Activated CD4-positive, alpha-beta T cell treated with anti-CD3 and anti-CD28 coated beads for 48 hours (primary cell): ENCODE results near the gene VAV2.
"Not testable (repeated sequence)": the region's sequence is repeated elsewhere in the genome, so short reads cannot be mapped to it uniquely, and the experiment has no call there.

Experiments
- DNase-seq: peaks from one replicate; pipeline ENCODE4 v3.0.0-alpha.2; 2020

The VAV2 gene

GRCh38 chr9:133760713-133761290 lies 231.3 kb downstream of the VAV2 start:
- no peak for DNase-seq

DNA sequence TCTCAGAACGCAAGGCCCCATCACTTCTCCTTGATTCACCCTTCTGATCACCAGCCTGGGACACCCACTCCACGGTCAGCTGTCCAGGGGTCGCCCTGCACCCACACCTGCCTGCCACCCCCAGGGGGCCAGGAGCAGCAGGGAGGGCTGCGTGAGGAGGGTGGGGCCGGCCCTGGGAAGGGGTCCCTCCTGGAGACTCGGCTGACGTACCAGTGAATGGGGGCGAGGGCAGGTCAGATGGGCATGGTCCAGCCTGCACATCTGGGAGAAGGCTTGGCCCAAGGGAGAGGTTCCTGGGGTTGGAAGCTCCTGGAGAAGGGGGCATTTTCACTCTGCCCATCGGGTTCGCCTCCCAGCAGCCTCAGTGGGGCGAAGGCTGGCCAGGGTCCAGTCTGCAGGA lies 232.2 kb downstream of the VAV2 start:
- no peak for DNase-seq

DNA sequence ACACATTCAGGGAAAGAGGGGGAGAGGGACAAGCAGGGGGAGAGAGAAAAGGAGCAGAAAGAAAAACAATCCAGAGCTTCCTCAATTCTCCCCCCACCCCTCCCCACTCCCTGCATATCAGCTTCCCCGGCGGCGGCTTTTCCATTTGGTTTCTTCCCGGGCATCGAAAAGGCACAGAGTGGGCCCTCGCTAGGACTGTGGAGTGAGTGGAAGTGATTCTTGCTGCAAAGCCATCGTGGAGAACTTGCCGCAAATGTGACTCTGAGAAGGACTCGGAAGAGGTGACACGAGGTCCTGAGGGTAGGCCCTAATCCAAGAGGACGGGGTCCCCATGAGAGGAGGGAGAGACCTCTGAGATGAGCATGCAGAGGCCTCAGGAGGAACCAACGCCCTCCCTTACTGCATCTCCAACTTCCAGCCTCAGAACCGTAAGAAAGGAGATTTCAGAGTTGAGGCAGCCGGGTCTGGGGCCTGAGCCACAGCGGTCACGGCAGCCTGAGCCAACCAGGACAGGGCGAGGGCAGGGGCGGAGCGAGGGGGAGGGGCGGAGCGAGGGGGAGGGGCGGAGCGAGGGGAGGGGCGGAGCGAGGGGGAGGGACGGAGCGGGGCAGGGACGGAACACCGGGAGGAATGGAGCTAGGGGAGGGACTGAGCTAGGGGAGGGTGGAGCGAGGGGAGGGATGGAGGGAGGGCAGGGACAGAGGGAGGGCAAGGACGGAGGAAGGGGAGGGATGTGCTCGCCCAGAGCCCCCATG lies 232.8 kb downstream of the VAV2 start:
- DNase-seq: no peak

GRCh38 chr9:133758228-133758627 lies 233.9 kb downstream of the VAV2 start:
- DNase-seq: no peak

DNA sequence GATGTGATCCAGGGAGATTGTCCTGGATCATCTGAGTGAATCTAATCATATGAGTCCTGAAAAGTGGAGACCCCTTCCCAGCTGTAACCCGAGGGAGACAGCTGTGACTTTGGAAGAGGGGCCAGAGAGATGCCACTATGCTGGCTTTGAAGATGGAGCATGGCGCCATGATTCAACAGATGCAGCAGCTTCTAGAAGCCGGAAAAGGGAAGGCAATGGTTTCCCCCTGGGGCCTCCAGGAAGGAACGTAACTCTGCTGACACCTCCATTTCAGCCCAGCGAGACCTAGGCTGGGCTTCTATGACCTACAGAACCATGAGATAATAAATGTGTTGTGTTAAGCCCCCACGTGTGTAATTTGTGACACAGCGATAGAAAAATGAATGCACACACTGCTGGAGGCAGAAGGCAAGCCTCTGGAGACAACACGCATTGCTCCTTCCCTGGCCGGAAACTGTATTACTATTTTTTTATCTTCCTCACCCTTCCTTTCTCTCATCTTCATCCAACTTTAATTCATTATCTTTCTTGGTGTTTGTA lies 237.4 kb downstream of the VAV2 start:
- DNase-seq: no peak

DNA sequence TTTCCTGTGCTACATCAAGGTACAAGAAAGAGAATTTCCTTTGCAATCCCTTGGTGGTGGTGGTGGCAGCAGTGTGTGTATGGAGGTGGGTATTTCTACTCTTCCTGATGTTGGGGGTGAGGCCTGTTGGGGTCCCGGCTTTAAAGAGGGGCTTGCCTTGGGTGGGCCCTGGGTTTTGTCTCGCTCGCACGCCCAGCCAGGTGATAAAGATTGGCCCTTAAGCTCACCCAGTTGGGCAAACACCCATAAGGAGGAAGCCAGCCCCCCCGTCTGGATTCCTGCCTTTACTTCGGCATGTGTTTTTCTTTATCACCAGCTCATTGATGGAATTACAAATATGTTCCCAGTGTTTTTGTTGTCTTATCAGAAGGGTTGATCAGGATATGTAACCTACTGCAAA lies 237.9 kb downstream of the VAV2 start:
- no peak for DNase-seq

DNA sequence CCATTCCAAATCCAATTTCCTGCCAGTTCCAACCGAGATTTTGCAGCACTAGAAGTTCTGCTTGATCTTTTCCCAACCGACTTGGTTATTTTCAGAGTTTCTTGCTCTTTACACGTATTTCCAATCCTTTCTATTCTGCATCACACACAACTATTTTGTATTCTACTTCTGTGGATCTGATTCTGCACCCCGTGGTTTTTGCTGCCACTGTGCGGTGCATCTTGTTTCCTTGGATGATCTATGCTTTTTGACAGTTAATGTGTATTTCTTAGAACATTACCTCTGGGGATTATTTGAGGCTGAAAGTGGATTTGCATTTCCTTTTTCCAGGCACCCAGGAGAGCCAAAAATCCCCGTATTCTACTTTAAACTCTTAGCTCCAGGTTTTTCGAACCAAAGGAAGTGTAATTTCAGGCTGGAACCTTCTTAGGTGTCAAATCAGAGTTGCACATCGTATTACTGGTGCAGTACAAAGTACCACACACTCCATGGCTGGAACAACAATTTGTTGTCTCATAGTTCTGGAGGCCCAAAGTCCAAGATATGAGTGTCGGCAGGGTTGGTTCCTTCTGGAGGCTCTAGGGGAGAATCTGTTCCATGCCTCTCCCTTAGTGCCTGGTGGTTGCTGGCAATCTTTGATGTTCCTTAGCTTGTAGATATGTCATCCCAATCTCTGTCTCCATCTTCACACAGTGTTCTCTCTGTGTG lies 239.2 kb downstream of the VAV2 start:
- no peak for DNase-seq

GRCh38 chr9:133750982-133751649 lies 241.0 kb downstream of the VAV2 start:
- no peak for DNase-seq

- DNase-seq: no peak
Observed at GRCh38 chr9:133747309-133747708, 244.8 kb downstream of the VAV2 start.

DNA sequence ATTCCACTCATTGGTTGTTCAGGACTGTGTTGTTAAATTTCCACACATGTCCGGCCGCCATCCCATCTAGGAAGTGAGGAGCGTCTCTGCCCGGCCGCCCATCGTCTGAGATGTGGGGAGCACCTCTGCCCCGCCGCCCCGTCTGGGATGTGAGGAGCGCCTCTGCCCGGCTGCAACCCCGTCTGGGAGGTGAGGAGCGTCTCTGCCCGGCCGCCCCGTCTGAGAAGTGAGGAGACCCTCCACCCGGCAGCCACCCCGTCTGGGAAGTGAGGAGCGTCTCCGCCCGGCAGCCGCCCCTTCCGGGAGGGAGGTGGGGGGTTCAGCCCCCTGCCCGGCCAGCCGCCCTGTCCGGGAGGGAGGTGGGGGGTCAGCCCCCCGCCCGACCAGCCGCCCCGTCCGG lies 247.6 kb downstream of the VAV2 start:
- DNase-seq: not testable (repeated sequence)

DNA sequence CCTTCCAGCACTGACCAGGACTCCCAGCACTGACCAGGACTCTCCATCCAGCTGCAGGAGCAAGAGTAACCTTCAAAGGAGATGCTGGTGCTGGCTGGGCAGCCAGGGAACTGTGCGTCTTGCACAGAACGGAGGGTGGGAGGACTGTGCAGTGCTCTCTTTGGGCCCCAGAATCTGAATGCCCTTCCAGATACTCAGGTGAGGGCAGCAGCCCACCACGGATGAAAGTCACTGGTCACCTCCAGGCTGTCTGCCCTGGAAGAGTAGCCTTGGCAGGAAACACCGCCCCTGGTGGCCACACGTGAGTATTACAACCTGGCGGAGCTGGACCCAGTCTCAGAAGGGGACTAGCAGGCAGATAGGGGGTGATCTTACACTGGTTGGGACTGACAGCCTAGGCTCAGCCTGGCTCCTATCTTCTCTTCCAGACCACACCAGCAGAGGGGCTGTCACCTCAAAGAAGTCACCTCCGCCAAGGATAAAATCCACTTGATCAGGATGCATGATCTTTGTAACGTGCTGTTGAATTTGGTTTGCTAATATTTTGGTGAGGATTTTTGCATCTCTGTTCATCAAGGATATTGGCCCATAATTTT lies 249.2 kb downstream of the VAV2 start:
- peak; percentile 83 for DNase-seq

DNA sequence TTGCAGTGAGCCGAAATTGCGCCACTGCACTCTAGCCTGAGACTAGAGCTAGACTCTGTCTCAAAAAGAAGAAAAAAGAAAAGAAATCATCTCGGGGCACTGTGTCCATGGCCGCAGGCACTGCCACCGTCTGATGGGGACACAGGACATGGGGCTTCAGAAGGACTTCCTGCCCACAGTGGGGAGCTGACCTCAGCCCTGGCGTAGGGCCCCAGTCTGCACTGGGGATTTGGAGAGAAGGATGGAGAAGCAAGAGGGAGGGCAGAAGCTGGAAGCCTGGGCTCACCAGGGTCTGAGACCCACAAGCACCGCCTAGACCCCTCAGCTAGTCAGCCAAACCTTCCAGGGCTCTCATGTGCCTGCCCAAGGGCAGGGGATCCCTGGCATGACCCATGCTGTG lies 249.9 kb downstream of the VAV2 start:
- DNase-seq: no peak

DNA sequence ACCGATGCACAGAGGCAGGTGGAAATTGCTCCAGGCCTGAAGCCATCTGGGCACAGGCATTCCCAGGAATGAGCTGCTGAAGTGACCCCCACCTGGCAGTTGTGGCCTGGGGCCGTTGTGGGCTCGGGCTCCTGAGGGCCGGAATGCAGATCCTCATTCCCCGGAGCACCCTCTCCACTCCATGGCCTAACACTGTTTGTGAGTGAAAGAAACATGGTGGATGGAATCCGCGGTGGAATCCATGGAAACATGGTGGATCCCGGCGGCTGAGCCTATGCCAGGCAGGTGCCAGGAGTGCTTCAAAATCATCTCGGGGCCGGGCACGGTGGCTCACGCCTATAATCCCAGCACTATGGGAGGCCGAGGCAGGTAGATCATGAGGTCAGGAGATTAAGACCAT lies 250.4 kb downstream of the VAV2 start:
- no peak for DNase-seq

DNA sequence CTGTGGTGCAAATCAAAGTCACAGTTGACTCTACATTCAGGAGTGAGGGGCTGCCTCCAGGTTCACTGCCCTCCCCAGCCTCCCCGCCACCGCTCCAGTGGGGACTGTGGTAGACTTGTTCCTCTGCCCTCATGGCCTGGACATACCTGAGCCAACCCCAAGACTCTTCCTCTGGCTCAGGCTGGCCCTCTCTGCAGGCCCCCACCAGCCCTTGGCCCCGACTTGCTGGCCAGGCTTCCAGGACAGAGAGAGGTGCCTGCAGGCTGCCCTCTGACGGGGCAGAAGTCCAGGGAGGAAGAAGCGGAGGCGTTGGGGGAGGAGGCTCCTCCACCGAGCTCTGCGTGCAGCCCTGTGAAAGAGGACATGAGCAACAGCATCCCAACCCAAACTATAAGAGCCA lies 251.2 kb downstream of the VAV2 start:
- DNase-seq: no peak

- DNase-seq: no peak
Observed at GRCh38 chr9:133739408-133740280, 252.5 kb downstream of the VAV2 start.

- DNase-seq: no peak
Observed at GRCh38 chr9:133738640-133739225, 253.4 kb downstream of the VAV2 start.

DNA sequence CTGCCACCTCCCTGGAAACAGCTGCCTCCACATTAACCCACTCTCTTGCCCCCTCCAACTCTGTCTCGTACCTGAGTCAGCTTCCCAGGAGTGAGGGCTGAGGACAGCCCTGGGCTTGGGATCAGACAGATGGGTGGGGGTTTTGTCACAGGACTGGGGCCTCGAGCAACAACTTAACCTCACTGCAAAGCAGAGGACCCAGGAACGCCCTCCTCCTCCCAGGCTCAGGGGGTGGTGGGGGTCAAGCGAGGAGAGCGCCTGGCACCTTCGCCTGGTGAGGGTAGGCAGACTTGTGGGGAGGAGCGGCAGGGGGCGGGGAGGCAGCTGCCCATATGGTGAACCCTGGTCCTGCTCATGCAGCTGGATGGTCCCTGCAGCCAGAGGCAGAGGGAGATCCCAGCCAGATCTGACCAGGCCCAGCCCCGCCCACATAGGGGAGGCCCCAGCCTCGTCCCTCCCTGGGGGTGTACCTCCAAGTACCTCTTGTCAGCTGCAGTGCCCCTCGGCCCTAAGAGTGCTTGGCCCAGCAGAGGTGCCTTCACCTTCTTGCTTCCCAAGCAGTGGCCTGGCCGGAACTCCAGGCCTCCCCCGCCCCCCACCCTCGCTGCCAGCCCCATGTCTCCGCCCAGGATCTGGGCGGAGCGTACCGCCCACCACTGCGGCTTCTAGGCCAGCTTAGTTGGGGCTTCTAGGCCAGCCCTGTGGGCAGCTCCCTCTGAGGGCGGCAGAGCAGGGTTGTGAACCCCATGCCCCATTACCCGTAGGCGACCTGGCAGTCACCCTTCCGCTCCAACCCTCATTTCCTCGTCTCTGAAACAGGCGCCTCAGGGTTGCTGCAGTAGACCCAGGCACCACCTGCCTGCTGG lies 254.1 kb downstream of the VAV2 start, which contains the start of gene SARDH:
Gene SARDH (minus strand): TSS at position 579 of the 866 bp plus-strand sequence. CDS start 4,179 bp downstream, outside the sequence.
- DNase-seq: peak; percentile 50

- DNase-seq: no peak
Observed at GRCh38 chr9:133737071-133737773, 254.9 kb downstream of the VAV2 start.

GRCh38 chr9:133735931-133736330 lies 256.2 kb downstream of the VAV2 start:
- DNase-seq: no peak

GRCh38 chr9:133735415-133735775 lies 256.7 kb downstream of the VAV2 start:
- DNase-seq: no peak
